HEK293T (cell line): Measurements from ENCODE around the gene CCNL2.
"Not testable (repeated sequence)": the region's sequence is repeated elsewhere in the genome, so short reads cannot be mapped to it uniquely, and the experiment has no call there.

ENCODE experiments used
- ARNT ChIP-seq: fragments of 450-650 bp; IDR thresholded peaks from 2 replicates; pipeline ENCODE4 v1.6.1; 2017; ENCODE audit warnings: mild to moderate bottlenecking
- BHLHE40 ChIP-seq: fragments of 450-650 bp; IDR thresholded peaks from 2 replicates; pipeline ENCODE4 v1.6.1; 2016; ENCODE audit warnings: mild to moderate bottlenecking, moderate library complexity, borderline replicate concordance
- CTBP1 ChIP-seq: fragments of 450-650 bp; IDR thresholded peaks from 2 replicates; pipeline ENCODE4 v1.6.1; 2016; ENCODE audit warnings: borderline replicate concordance
- ELF4 ChIP-seq: fragments of 450-650 bp; IDR thresholded peaks from 2 replicates; pipeline ENCODE4 v1.6.1; 2017; ENCODE audit warnings: antibody characterized with exemption
- FOXA1 ChIP-seq: fragments of 450-650 bp; IDR thresholded peaks from 2 replicates; pipeline ENCODE4 v1.6.1; 2016; ENCODE audit warnings: mild to moderate bottlenecking
- FOXK2 ChIP-seq: fragments of 450-650 bp; IDR thresholded peaks from 2 replicates; pipeline ENCODE4 v1.6.1; 2016; ENCODE audit warnings: mild to moderate bottlenecking
- FOXM1 ChIP-seq: fragments of 450-650 bp; IDR thresholded peaks from 2 replicates; pipeline ENCODE4 v1.6.1; 2017; ENCODE audit warnings: mild to moderate bottlenecking, borderline replicate concordance
- L3MBTL2 ChIP-seq: fragments of 450-650 bp; conservative IDR thresholded peaks from 2 replicates; pipeline ENCODE4 v1.6.1; 2016; ENCODE audit warnings: mild to moderate bottlenecking
- NFRKB ChIP-seq: fragments of 450-650 bp; IDR thresholded peaks from 2 replicates; pipeline ENCODE4 v1.6.1; 2016; ENCODE audit warnings: mild to moderate bottlenecking, moderate library complexity
- PKNOX1 ChIP-seq: fragments of 450-650 bp; IDR thresholded peaks from 2 replicates; pipeline ENCODE4 v1.6.1; 2016
- SP1 ChIP-seq: fragments of 450-650 bp; IDR thresholded peaks from 2 replicates; pipeline ENCODE4 v1.6.1; 2017
- SUZ12 ChIP-seq: fragments of 450-650 bp; IDR thresholded peaks from 2 replicates; pipeline ENCODE4 v1.6.1; 2016; ENCODE audit warnings: mild to moderate bottlenecking
- TARDBP ChIP-seq: fragments of 450-650 bp; IDR thresholded peaks from 2 replicates; pipeline ENCODE4 v1.6.1; 2016

GRCh38 chr1:1412311-1412902 is 13.3 kb upstream of the CCNL2 start:
- TF ChIP-seq CTBP1, FOXK2, BHLHE40, NFRKB, SUZ12, FOXM1, L3MBTL2, TARDBP, ARNT, FOXA1, SP1, PKNOX1, ELF4: not testable (repeated sequence)
